Measurements from ENCODE around the gene BTRC.

- TF ChIP-seq CTCF (IDR thresholded peaks at IDR 0.05) (no peak), POLR2A (IDR thresholded peaks at IDR 0.05) (no peak)
These were observed 205.8 kb downstream of the BTRC start for GRCh38 chr10:101559596-101560297.
